GM18951 (cell line): ENCODE data around the gene OPN1LW.
A peak's percentile ranks its signal among the peaks of the same experiment; 100 is the strongest.
"Not testable (repeated sequence)": the region's sequence is repeated elsewhere in the genome, so short reads cannot be mapped to it uniquely, and the experiment has no call there.

ENCODE experiments used
- POLR2A ChIP-seq: IDR thresholded peaks from 4 replicates; pipeline ENCODE4 v1.6.1; 2011; ENCODE audit warnings: mild to moderate bottlenecking; ENCODE audit not compliant: insufficient read length, insufficient read depth; ENCODE audit errors: extremely low read depth
- in situ Hi-C: fragments of 300-500 bp; cut with MboI; formaldehyde crosslinking; loops from one replicate; pipeline ENCODE4 v1.12.0; 2022; ENCODE audit warnings: low sequenced_read_pairs, mixed read lengths, inconsistent platforms; ENCODE audit not compliant: unreplicated experiment

The OPN1LW gene

DNA sequence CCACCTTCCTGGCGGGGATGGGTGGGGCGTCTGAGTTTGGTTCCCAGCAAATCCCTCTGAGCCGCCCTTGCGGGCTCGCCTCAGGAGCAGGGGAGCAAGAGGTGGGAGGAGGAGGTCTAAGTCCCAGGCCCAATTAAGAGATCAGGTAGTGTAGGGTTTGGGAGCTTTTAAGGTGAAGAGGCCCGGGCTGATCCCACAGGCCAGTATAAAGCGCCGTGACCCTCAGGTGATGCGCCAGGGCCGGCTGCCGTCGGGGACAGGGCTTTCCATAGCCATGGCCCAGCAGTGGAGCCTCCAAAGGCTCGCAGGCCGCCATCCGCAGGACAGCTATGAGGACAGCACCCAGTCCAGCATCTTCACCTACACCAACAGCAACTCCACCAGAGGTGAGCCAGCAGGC, at the start of gene OPN1LW:
OPN1LW (plus strand) TSS at position 234 of the 400 bp plus-strand sequence; CDS start at position 275, 41 bp downstream.
- in situ Hi-C loops = not testable (repeated sequence)

- in situ Hi-C loops = no loop called here
- TF ChIP-seq POLR2A = no peak
These were observed 49.2 kb upstream of the OPN1LW start for GRCh38 chrX:154094833-154095232.

GRCh38 chrX:154096140-154097002, 47.7 kb upstream of the OPN1LW start:
- TF ChIP-seq POLR2A = no peak
- in situ Hi-C loops = no loop called here

DNA sequence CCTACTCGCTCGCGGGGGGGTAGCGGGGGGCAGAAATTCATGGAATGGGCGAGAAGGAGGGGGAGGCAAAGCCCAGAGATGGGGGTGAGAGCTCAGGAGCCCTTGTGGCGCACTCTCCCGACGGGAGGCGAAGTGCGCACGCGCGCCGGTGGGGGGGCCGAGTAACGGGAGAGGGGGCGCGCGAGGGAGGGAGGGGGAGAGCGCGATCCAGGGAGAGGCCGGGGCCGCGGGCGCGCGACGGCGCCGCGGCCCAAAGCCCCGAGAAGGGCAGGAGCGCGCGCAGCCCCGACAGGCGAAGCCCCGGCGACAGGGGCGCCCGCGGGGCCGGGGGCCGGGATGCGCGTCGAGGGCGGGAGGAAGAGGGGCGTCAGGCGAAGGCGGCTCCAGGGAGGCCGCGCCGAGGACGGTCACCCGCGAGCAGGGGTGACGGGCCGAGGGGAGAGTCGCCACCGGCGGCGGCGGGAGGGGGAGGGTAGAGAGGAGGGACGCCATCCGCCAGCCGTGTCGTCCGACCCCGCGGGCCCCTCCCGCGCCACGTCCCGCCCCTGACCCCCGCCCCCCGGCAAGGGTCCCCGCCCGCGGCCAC, 46.9 kb upstream of the OPN1LW start:
- no peak for TF ChIP-seq POLR2A
- in situ Hi-C loops = no loop called here

DNA sequence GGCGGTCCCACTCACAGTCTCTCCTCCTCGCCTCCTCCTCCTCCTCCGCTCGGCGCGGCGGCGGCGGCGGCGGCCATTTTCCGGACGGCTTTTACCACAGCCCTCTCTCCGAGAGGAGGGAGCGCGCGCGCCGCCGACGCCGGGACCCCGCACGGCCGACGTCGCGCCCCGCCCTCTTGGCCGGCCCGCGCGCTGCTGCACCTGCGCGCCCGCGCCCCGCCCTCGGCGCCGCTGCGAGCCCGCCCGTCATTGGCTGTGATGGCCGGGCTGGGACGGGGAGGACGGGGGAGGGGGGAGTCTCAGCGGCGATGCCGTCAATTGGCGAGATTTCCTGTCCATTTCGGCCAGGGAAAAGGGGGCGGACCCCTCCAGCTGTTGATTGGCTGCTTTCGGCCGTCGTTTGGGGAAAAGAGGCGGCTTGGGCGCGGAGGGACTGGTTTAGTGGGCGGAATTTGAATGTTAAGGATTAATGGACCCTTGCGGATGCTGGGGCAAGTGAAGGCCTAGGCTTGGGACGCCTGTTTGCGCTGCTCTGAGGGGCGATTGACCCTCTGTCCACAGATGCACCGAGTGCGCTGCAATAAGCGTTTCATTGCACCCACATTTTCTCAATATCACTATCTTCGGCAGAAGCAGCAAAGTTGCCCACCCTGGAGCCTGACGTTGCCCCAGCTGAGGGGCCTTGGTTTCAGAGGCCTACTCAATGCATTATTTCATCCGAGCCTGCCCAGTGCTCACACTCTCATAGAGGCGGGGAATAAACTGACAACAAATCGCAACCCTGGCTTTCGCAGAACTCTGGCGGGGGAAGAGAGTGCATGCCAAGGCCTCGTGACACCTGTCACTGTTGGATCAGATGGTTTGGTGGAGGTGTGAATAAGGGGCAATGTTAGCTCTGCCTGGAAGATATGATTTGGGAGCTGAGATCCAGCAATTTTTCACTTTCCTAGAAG, 46.2 kb upstream of the OPN1LW start, which contains the start of gene MECP2:
MECP2 (minus strand) TSS at position 129 of the 953 bp plus-strand sequence.
- in situ Hi-C loops = no loop called here
- TF ChIP-seq POLR2A = peak; percentile 39

DNA sequence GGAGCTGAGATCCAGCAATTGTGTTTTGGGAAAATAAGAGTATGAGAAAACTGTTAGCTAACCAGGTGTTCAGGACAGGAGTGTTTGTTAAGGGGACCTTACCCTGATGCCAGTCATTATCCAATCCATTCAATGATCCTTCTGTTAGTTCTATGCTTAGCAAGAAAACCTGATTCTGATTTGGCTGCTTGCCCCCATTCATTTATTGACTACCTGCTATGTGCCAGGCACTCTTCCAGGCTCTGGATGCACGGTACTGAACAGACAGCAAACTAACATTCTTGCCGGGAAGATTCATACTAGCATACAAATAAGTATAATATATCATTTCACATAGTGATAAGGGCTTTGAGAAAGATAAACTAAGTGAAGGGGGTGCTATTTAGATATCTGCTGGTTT, 45.5 kb upstream of the OPN1LW start:
- in situ Hi-C loops = no loop called here
- TF ChIP-seq POLR2A = no peak

GRCh38 chrX:154113729-154114128, 30.3 kb upstream of the OPN1LW start:
- in situ Hi-C loops = no loop called here
- no peak for TF ChIP-seq POLR2A

DNA sequence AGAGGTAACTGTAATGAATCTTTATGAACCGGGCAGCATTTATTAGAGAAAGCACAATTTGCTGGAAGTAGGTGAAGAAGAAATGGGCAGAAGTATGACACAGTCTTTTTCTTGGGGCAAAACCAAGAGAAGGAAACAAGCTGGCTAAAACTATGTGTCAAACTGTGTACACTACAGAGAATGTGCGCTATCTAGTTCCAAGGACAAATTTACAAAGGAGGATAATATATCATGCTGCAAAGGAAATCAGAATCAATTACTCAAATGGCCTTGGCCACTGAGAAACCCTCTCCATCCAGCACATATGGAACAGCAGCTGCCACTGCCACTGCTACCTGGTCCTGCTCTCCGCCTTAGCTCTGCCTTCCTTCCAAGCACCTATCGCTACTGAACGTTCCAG, 29.4 kb upstream of the OPN1LW start:
- in situ Hi-C loops = no loop called here
- no peak for TF ChIP-seq POLR2A

- TF ChIP-seq POLR2A = no peak
- in situ Hi-C loops = no loop called here
These were observed 29.0 kb upstream of the OPN1LW start for GRCh38 chrX:154115071-154115470.

DNA sequence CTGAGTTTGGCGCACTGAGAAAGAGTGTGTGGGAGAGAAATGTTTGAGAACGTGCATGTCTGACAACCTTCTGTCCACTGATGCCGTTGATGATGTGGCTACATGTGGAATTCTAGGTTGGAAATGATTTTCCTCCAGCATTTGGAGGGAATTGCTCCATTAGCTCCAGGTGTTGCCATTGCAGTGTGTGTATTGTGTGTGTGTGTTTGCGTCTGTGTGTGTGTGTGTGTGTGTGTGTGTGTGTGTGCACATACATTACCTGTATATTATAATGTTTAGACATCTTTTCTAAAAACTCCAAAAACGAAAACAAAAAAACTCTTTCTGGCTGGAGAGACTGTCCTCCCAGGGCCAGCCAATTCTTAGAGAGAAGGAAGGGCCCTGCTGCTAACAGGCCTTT, 28.3 kb upstream of the OPN1LW start:
- TF ChIP-seq POLR2A = no peak
- in situ Hi-C loops = no loop called here

GRCh38 chrX:154116426-154117211, 27.4 kb upstream of the OPN1LW start:
- in situ Hi-C loops = no loop called here
- TF ChIP-seq POLR2A = no peak

- in situ Hi-C loops = no loop called here
- TF ChIP-seq POLR2A = no peak
These were observed 26.5 kb upstream of the OPN1LW start for GRCh38 chrX:154117566-154117965.
